SK-N-DZ (cell line): ENCODE data around the gene HSF2BP.
"Not testable (repeated sequence)": the region's sequence is repeated elsewhere in the genome, so short reads cannot be mapped to it uniquely, and the experiment has no call there.

Source experiments
- DNase-seq: peaks from one replicate; pipeline ENCODE4 v3.0.0-alpha.2; 2015; ENCODE audit warnings: low spot score

Gene HSF2BP

GRCh38 chr21:43651926-43652325 lies 7.4 kb downstream of the HSF2BP start:
- not testable (repeated sequence) for DNase-seq

GRCh38 chr21:43648171-43648570 lies 11.1 kb downstream of the HSF2BP start:
- no peak for DNase-seq

- peak; percentile 84 for DNase-seq
Measured at GRCh38 chr21:43646550-43647260, 12.6 kb downstream of the HSF2BP start.

GRCh38 chr21:43645976-43646375 lies 13.3 kb downstream of the HSF2BP start:
- DNase-seq = no peak

GRCh38 chr21:43645136-43645891 lies 14.0 kb downstream of the HSF2BP start:
- DNase-seq = peak; percentile 21

GRCh38 chr21:43644609-43645008 lies 14.7 kb downstream of the HSF2BP start:
- DNase-seq = no peak

GRCh38 chr21:43644071-43644470 lies 15.2 kb downstream of the HSF2BP start:
- DNase-seq = no peak

GRCh38 chr21:43643193-43643592 lies 16.1 kb downstream of the HSF2BP start:
- no peak for DNase-seq

GRCh38 chr21:43640400-43640799 lies 18.9 kb downstream of the HSF2BP start:
- no peak for DNase-seq

GRCh38 chr21:43639470-43640353 lies 19.6 kb downstream of the HSF2BP start:
- no peak for DNase-seq

- DNase-seq = no peak
Measured at GRCh38 chr21:43637530-43638158, 21.6 kb downstream of the HSF2BP start.

GRCh38 chr21:43635436-43635835 lies 23.9 kb downstream of the HSF2BP start:
- DNase-seq = no peak

- DNase-seq = no peak
Measured at GRCh38 chr21:43634618-43635017, 24.7 kb downstream of the HSF2BP start.

GRCh38 chr21:43632373-43632905 lies 26.8 kb downstream of the HSF2BP start:
- DNase-seq = no peak

- no peak for DNase-seq
Measured at GRCh38 chr21:43631411-43632107, 27.7 kb downstream of the HSF2BP start.

- no peak for DNase-seq
Measured at GRCh38 chr21:43627527-43627926, 31.8 kb downstream of the HSF2BP start.

- DNase-seq = no peak
Measured at GRCh38 chr21:43626390-43626789, 32.9 kb downstream of the HSF2BP start.

- no peak for DNase-seq
Measured at GRCh38 chr21:43624339-43624738, 34.9 kb downstream of the HSF2BP start.

GRCh38 chr21:43623588-43623987 lies 35.7 kb downstream of the HSF2BP start:
- no peak for DNase-seq

GRCh38 chr21:43622796-43623195 lies 36.5 kb downstream of the HSF2BP start:
- DNase-seq = no peak

GRCh38 chr21:43619856-43620255 lies 39.4 kb downstream of the HSF2BP start:
- DNase-seq = no peak
